Osteoblast (primary cell): ENCODE data around the gene MCC. TPM values are rescaled to one million over a fixed set of nuclear protein-coding genes. Genes with fewer than 3 reads are reported as not detected.

Experiments
- DNase-seq: peaks from one replicate; pipeline ENCODE4 v3.0.0; 2011; ENCODE audit warnings: low spot score, mixed read lengths; ENCODE audit not compliant: insufficient read length; ENCODE audit errors: missing footprints
- H2AFZ ChIP-seq: 2 replicates; pipeline ENCODE4 v1.6.0; 2011; ENCODE audit warnings: mild to moderate bottlenecking, low read length
- H3K27ac ChIP-seq: 2 replicates; pipeline ENCODE4 v1.5.1; 2011; ENCODE audit warnings: mild to moderate bottlenecking, low read depth, low read length, moderate library complexity
- H3K27me3 ChIP-seq: 2 replicates; pipeline ENCODE4 v1.6.0; 2012; ENCODE audit warnings: mild to moderate bottlenecking, control low read depth, inconsistent platforms, low read length, moderate library complexity; ENCODE audit not compliant: insufficient read depth
- H3K36me3 ChIP-seq: 2 replicates; pipeline ENCODE4 v1.5.1; 2011; ENCODE audit warnings: mild to moderate bottlenecking, low read length, control low read depth, moderate library complexity; ENCODE audit not compliant: insufficient read depth
- H3K4me1 ChIP-seq: 2 replicates; pipeline ENCODE4 v1.5.1; 2011; ENCODE audit warnings: mild to moderate bottlenecking, low read length, control low read depth, moderate library complexity; ENCODE audit not compliant: insufficient read depth
- H3K4me2 ChIP-seq: 2 replicates; pipeline ENCODE4 v1.6.0; 2011; ENCODE audit warnings: mild to moderate bottlenecking, low read length; ENCODE audit not compliant: insufficient read depth
- H3K4me3 ChIP-seq: fragments of 200-600 bp; sonication (generic); 3 replicates; pipeline ENCODE4 v1.5.1; 2012; ENCODE audit warnings: mild to moderate bottlenecking, low read length, inconsistent platforms; ENCODE audit not compliant: insufficient read depth
- H3K79me2 ChIP-seq: 2 replicates; pipeline ENCODE4 v1.6.0; 2012; ENCODE audit warnings: mild to moderate bottlenecking, low read length, control low read depth, inconsistent platforms; ENCODE audit not compliant: insufficient read depth
- H3K9me3 ChIP-seq: 2 replicates; pipeline ENCODE4 v1.5.1; 2011; ENCODE audit warnings: low read depth, low read length, control low read depth
- H4K20me1 ChIP-seq: 2 replicates; pipeline ENCODE4 v1.6.0; 2012; ENCODE audit warnings: mild to moderate bottlenecking, low read length, control low read depth; ENCODE audit not compliant: insufficient read depth
- total RNA-seq: library from RNA; depleted of rRNA; stranded (reverse); fragments of >200 nt; gene quantifications from 2 replicates; pipeline ENCODE4 v1.2.3, GENCODE V29; 2012
- TF ChIP-seq, protein P1 (sequence below): IDR thresholded peaks from 2 replicates; pipeline ENCODE4 v1.5.1; 2011; ENCODE audit warnings: mild to moderate bottlenecking, low read depth, low read length, moderate library complexity; ENCODE audit errors: extremely low read depth

Gene MCC
- total RNA-seq, 1 donor = 45.6 TPM

DNA sequence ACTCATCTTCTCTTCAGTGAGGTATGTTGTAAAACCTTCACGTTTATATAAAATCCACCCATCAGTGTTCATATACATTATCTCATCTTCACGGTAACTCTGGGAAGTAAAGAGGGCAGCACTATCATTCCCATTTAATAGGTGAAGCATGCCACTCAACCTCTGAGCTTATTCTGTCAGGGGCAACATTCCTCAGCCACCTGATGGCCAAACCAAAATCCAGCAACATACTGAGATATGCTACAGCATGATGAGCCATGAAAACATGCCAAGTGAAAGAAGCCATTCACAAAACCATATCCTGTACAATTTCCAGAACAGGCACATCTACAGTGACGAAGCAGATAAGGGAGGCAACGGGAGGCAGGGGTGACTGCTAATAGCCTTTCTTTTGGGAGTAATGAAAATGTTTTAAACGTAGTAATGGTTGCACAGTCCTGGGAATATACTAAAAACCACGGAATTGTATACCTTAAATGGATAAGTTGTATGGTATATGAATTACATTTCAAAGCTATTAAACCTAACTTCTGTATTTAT lies 220.8 kb downstream of the MCC start:
- Histone ChIP-seq H3K4me1 (peaks cover 7% of the 10 kb centered on the region), H3K4me3 (no peak overlapping the region), H3K9me3 (no peaks in the 10 kb centered on the region), H3K27me3 (no peaks in the 10 kb centered on the region), H3K27ac (no peak overlapping the region), H3K79me2 (no peaks in the 10 kb centered on the region), H4K20me1 (peaks cover 7% of the 10 kb centered on the region), H2AFZ (no peak overlapping the region), H3K36me3 (no peaks in the 10 kb centered on the region), H3K4me2 (no peak overlapping the region)
- DNase-seq = no peak
- TF ChIP-seq, protein P1, sequence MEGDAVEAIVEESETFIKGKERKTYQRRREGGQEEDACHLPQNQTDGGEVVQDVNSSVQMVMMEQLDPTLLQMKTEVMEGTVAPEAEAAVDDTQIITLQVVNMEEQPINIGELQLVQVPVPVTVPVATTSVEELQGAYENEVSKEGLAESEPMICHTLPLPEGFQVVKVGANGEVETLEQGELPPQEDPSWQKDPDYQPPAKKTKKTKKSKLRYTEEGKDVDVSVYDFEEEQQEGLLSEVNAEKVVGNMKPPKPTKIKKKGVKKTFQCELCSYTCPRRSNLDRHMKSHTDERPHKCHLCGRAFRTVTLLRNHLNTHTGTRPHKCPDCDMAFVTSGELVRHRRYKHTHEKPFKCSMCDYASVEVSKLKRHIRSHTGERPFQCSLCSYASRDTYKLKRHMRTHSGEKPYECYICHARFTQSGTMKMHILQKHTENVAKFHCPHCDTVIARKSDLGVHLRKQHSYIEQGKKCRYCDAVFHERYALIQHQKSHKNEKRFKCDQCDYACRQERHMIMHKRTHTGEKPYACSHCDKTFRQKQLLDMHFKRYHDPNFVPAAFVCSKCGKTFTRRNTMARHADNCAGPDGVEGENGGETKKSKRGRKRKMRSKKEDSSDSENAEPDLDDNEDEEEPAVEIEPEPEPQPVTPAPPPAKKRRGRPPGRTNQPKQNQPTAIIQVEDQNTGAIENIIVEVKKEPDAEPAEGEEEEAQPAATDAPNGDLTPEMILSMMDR = no peak

DNA sequence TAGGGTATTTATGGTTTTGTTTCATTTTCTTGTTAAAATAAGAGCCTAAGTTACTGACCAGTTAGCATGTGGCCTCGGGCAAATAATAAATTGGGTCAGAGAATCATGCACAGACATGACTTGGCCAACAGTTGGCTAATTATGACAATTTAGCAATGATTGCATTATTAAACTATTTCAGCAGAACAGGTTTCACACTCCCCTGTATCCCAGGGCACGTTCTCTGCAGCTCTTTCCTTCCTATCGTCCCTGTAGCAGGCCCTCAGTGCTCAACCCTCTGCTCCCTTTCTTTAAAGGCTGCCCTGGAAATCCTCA lies 221.4 kb downstream of the MCC start:
- no peak overlapping the region for H3K4me2 ChIP-seq
- H3K9me3 ChIP-seq = no peaks in the 10 kb centered on the region
- TF ChIP-seq, protein P1 = no peak
- no peak overlapping the region for H3K4me3 ChIP-seq
- peaks cover 7% of the 10 kb centered on the region for H3K4me1 ChIP-seq
- H3K36me3 ChIP-seq = no peaks in the 10 kb centered on the region
- H3K79me2 ChIP-seq = no peaks in the 10 kb centered on the region
- no peak overlapping the region for H2AFZ ChIP-seq
- no peak overlapping the region for H3K27ac ChIP-seq
- H4K20me1 ChIP-seq = peaks cover 7% of the 10 kb centered on the region
- DNase-seq = no peak
- no peaks in the 10 kb centered on the region for H3K27me3 ChIP-seq

DNA sequence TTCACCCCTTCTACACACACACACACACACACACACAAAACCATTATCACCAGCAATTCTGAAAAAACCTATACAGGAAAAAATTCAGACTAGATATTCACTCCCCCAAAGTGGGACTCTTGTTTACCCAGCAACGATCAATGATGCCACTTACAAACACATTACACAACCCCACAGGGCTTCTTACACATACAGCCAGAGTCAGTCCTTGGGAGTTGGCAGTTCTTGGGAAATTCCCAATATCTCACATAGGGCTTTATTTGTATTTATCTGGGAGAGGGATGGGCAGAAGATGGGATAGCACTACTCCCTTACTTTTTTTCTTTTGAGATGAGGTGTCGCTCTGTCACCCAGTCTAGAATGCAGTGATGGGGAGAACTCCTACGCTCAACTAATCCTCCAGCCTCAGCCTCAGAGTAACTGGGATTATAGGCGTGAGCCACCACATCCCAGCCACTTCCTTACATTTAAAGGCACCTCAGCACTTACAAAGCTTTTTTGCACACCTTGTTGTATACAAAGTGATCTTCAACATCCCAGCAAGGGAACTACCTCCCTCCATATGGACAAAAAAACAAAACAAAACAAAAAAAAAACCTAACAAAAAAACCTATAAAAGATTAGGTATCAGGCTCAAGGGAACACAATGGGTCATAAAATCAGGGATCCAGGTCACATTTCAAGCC lies 221.9 kb downstream of the MCC start:
- Histone ChIP-seq H3K4me2 (no peak overlapping the region), H3K9me3 (no peaks in the 10 kb centered on the region), H4K20me1 (peaks cover 7% of the 10 kb centered on the region), H3K36me3 (no peaks in the 10 kb centered on the region), H3K27ac (no peak overlapping the region), H3K79me2 (no peaks in the 10 kb centered on the region), H3K4me1 (peaks cover 4% of the 10 kb centered on the region), H3K4me3 (no peak overlapping the region), H2AFZ (no peak overlapping the region), H3K27me3 (no peaks in the 10 kb centered on the region)
- TF ChIP-seq, protein P1 = no peak
- no peak for DNase-seq

DNA sequence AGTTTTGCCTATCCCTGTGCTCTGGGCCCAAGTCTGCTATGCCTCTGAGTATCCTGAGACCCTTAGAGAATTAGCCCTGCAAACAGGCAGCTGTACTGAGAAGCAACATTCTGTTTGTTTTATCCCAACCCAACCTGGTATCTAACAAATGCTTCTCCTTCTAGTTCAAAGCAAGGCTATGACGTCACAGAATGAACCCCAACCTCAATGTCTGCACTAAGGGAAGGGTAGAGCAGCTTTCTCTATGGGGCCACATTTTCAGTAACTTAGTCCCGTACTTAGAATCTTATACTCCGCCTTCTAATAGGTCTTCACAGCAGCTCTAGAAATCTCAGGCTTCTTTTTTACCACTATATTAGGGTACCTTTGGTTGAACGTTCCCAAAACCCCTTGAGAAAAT lies 223.1 kb downstream of the MCC start:
- H3K4me3 ChIP-seq = no peak overlapping the region
- H3K9me3 ChIP-seq = no peaks in the 10 kb centered on the region
- TF ChIP-seq, protein P1 = no peak
- no peak for DNase-seq
- no peaks in the 10 kb centered on the region for H3K79me2 ChIP-seq
- H4K20me1 ChIP-seq = peaks cover 7% of the 10 kb centered on the region
- no peaks in the 10 kb centered on the region for H3K36me3 ChIP-seq
- no peak overlapping the region for H2AFZ ChIP-seq
- no peak overlapping the region for H3K27ac ChIP-seq
- H3K4me2 ChIP-seq = no peak overlapping the region
- H3K27me3 ChIP-seq = no peaks in the 10 kb centered on the region
- no peaks in the 10 kb centered on the region for H3K4me1 ChIP-seq
